Right ventricle myocardium inferior (tissue), 1 donor: Measurements from ENCODE around the gene SOX6. TPM values are rescaled to one million over a fixed set of nuclear protein-coding genes. Genes with fewer than 3 reads are reported as not detected.
A peak's percentile ranks its signal among the peaks of the same experiment; 100 is the strongest.
"Not testable (repeated sequence)": the region's sequence is repeated elsewhere in the genome, so short reads cannot be mapped to it uniquely, and the experiment has no call there.

Experiments
- ATAC-seq: fragments of 200-7000 bp; cut with Tn5 transposase; one replicate; pipeline ENCODE4 v1.9.1; 2020; ENCODE audit warnings: mild to moderate bottlenecking, moderate library complexity
- DNase-seq: peaks from one replicate; pipeline ENCODE4 v3.0.0; 2021; ENCODE audit errors: missing footprints
- intact Hi-C: fragments of 100-400 bp; cut with DNase I; formaldehyde crosslinking; loops from one replicate; pipeline ENCODE4 v1.11.0; 2022
- total RNA-seq: library from RNA; stranded (reverse); fragmentation: NEBNext Ultra II Directional; extraction: Animal tissue kit (Norgen Biotek cat#: 25700); gene quantifications from one replicate; pipeline ENCODE4 v1.2.1, GENCODE V29; 2021
- donor health status: DM: no; HTN: yes; CAD: no; lungs with severe emphysema.

The SOX6 gene
- total RNA-seq, 1 donor from 2014 or later, result 14.1 TPM

GRCh38 chr11:15940462-15941205 lies 415.7 kb downstream of the SOX6 start:
- peak; percentile 13 for ATAC-seq
- intact Hi-C loops, result no loop called here
- DNase-seq, result no peak

- intact Hi-C loops, result no loop called here
- no peak for ATAC-seq
- DNase-seq, result no peak
Observed at GRCh38 chr11:15938983-15939382, 417.4 kb downstream of the SOX6 start.

GRCh38 chr11:15938121-15938611 lies 418.2 kb downstream of the SOX6 start:
- DNase-seq (no peak), ATAC-seq (no peak)
- intact Hi-C loops, result no loop called here

DNA sequence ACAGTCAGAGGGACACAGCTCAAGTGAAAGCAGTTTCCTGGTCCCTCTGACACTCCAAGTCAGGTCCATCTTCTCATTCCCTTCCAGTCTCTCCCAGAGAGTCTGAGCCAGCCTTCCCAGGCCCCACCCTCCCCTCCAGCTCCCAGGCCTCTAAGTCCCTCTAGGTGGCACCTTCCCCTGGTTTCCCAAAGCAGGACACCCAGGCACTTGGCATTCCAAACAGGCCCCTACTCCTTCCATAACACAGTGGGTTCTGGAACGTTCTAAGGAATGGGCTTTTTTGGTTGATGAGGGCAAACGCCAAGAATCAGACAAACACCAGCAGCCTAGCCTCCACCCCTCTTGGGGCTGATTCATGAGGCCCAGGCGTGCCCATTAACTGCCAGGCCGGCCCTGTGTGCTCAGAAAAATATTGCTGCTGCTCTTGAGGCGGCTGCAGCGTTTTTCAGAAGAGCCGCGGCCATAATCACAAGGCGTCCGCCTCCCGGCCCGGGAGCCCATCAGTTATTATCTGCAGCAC lies 418.7 kb downstream of the SOX6 start:
- intact Hi-C loops, result no loop called here
- no peak for DNase-seq
- no peak for ATAC-seq

- DNase-seq (no peak), ATAC-seq (no peak)
- intact Hi-C loops, result no loop called here
Observed at GRCh38 chr11:15936011-15936410, 420.3 kb downstream of the SOX6 start.

GRCh38 chr11:15935373-15935772 lies 421.0 kb downstream of the SOX6 start:
- DNase-seq, result no peak
- no peak for ATAC-seq
- intact Hi-C loops, result no loop called here

DNA sequence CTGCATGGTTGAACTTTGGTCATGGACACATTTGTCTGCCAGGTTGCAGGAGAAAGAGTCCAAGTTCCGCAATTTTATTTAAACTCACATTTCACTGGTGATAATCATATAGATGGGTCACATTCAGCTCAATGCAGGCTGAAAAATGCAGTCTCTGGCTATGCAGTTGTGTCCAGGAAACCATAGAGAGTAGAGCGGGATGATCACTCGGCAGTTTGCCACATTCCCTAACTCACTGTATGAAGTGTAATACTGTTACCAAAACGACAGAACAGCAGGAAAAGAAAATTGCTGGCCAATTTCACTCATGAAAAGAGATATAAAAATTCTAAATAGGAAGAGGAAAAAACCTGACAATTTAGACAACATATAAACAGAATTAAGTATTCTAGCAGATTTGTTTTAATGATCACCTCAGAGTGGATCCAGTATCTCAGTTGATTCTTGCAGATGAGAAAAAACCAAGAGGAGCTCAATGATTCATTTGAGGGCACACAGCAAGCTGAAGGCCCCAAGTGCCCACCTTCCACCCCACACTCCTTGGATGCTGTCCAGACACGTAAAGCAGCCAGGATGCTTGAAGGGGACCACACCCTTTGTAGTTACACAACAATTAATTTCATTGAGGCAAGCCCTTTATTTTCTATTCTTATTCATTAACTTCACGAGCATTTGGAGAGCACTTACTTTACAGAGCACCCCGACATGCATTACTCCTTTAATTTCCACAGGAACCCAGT lies 422.3 kb downstream of the SOX6 start:
- intact Hi-C loops, result no loop called here
- ATAC-seq (no peak), DNase-seq (no peak)

GRCh38 chr11:15932417-15932816 lies 423.9 kb downstream of the SOX6 start:
- intact Hi-C loops, result no loop called here
- ATAC-seq (no peak), DNase-seq (no peak)

- ATAC-seq (no peak), DNase-seq (no peak)
- intact Hi-C loops, result no loop called here
Observed at GRCh38 chr11:15931497-15931896, 424.8 kb downstream of the SOX6 start.

DNA sequence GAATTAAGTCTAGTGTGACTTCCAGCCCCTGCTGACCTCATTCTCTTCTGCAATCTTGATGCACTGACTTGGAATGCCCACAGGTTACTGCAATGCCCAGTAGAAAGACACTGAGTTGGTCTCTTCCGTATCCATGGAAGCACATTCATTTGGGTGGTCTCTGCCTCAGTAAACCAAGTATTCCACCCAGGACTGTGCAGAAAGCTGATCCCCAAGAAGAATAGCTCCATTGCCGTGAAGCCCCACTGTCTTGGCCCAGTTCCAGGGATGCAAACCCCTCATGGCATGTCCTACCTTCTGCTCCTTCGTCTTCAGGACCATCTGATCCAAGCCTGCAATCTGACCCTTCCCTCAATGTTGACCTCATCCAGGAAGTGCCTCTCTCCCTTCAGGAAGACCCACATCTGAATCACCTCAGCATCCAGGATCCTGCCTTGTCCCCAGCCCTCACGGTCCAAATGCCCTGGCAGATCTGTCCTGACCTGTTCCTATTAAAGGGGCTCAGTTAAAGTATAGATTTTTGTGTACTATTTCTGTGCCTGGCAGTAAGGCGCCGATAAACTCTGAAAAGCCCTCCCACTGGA lies 425.8 kb downstream of the SOX6 start:
- DNase-seq, result no peak
- intact Hi-C loops, result no loop called here
- no peak for ATAC-seq

DNA sequence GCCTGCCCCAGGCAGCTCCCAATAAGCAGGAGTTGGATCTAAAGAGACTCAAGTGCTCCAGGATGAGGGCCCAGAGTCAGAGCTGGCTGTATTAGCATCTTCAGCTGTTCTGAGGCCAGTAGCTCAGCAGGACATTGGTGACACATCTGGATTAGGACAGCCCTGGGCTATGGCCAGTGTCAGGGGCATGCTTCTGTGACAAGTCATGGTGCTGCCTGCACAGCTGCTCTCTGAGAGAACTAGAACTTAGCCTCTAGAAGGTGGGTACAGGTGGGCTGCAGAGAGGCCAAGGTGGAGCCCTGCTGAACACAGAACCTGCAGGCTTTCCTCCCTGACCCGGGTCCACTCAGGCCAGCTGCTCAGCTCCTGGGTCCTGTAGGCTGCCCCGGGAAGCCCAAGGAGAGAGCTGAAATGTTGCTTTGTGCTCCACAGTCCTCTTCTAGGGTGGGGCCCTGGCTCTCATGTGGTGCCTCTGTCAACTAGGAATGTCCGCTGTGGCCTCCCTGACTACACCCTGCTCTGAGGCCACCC lies 426.9 kb downstream of the SOX6 start:
- ATAC-seq (peak; percentile 34), DNase-seq (no peak)
- intact Hi-C loops, result no loop called here

DNA sequence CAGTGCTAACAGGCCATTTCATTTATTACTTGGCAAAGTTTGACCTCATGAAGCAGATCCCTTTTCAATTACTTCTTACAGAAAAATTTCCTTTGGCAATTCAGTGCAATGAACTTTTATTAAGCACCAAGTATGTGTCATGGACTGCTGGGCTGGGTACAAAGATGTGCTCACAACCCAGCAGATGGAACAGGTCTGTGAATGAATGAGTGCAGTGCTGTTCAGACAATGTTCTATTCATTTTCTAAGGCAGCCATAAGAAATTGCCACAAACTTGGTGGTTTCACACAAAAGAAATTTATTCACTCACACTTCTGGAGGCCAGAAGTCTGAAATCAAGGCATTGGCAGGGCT lies 428.5 kb downstream of the SOX6 start:
- DNase-seq, result no peak
- peak; percentile 48 for ATAC-seq
- intact Hi-C loops, result no loop called here

- intact Hi-C loops, result no loop called here
- ATAC-seq (no peak), DNase-seq (no peak)
Observed at GRCh38 chr11:15927196-15927863, 429.0 kb downstream of the SOX6 start.

DNA sequence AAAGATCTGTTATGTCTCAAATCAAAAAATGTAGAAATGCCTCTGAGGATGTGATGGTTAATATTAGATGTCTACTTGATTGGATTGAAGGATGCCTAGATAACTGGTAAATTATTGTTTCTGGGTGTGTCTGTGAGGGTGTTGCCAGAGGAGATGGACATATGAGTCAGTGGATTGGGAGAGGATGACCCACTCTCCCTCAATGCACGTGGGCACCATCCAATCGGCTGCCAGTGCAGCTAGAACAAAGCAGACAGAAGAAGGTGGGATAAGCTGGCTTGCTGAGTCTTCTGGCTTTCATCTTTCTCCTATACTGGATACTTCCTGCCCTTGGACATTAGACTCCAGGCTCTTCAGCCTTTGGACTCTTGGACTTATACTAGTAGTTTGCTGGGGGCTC lies 430.3 kb downstream of the SOX6 start:
- intact Hi-C loops, result no loop called here
- DNase-seq (no peak), ATAC-seq (no peak)

DNA sequence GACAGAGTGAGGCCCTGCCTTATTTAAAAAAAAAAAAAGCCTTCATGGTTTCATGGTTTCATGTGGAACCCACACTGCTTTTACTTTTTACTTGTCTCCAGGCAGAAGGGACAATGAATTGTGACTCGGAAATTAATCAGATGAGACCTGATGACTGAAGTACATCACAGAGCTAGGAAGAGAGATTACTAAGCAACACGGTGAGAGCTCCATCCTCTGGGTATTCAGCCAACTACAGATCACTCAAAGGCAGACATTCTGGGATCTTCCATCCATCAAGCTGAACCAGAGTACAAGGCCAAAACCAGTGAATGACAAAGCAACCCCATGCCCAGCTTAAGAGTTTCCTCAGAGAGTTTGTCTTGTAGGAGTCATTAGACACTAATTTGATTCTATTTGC lies 433.2 kb downstream of the SOX6 start:
- no peak for DNase-seq
- ATAC-seq, result no peak
- intact Hi-C loops, result no loop called here

- ATAC-seq, intact Hi-C loops, DNase-seq: not testable (repeated sequence)
Observed at GRCh38 chr11:15922745-15923144, 433.6 kb downstream of the SOX6 start.

DNA sequence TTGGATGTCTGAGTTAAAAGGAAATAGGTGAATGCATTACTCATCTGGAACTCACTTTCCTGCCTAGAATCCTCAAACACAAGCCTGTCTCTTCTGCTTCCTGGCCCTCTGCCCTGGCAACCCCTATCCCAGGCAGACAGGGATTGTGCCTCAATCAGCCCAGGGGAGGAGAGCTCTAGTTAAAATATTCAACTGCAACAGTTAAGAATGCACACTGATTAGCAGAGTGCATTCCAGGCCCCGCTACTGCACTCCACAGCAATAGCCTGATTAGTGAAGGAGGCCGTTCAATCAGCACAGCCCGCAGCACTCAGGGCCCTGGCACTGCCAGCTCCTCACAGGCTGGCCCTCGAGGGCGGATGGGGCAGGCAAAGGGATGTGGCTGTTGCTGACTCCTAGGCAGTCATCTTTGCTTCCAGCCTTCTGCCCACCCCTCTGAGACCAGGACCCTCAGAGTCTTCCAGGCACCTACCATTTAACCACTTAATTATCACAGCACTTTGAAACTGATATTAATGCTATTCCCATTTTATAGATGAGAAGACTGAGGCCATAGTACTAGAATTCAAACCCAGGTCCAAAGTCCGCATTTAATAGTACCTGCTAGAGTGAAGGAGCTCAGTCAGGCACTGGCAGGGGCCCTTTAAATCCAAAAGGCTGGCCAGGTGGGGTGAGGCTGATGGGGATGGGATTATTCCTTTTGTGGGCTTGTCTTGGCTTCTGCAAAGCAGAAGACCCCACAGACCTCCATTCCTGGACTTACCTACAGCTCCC lies 435.3 kb downstream of the SOX6 start:
- DNase-seq (no peak), ATAC-seq (peak; percentile 82)
- intact Hi-C loops, result no loop called here

DNA sequence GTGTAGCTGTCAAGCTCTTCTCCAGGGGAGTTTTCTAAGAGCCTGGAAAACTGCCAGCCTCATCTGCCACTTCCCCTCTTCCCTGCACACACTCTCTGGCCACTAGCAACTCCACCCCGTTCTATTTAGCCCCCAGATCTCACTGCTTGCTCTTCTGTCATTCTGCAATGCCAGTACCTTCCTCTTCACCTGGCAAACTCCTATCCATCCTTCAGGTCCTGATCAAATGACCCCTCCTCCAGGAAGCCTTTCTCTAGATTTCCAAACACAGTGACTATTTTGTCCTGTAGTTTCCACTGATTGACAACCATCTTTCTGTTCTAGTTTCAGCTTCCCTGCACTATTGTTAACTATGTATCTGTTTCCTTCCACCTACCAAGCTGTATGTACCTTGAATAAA lies 437.7 kb downstream of the SOX6 start:
- DNase-seq, result no peak
- ATAC-seq, result no peak
- intact Hi-C loops, result no loop called here
